GM19025 (cell line): ENCODE measurements around the gene RSAD2.
"Not testable (repeated sequence)": the region's sequence is repeated elsewhere in the genome, so short reads cannot be mapped to it uniquely, and the experiment has no call there.

ENCODE experiments used
- ATAC-seq: cut with Tn5 transposase; IDR thresholded peaks from one replicate; pipeline ENCODE4 v1.9.1; 2021; ENCODE audit warnings: mild to moderate bottlenecking, low read depth, moderate library complexity; ENCODE audit not compliant: unreplicated experiment

Gene RSAD2

DNA sequence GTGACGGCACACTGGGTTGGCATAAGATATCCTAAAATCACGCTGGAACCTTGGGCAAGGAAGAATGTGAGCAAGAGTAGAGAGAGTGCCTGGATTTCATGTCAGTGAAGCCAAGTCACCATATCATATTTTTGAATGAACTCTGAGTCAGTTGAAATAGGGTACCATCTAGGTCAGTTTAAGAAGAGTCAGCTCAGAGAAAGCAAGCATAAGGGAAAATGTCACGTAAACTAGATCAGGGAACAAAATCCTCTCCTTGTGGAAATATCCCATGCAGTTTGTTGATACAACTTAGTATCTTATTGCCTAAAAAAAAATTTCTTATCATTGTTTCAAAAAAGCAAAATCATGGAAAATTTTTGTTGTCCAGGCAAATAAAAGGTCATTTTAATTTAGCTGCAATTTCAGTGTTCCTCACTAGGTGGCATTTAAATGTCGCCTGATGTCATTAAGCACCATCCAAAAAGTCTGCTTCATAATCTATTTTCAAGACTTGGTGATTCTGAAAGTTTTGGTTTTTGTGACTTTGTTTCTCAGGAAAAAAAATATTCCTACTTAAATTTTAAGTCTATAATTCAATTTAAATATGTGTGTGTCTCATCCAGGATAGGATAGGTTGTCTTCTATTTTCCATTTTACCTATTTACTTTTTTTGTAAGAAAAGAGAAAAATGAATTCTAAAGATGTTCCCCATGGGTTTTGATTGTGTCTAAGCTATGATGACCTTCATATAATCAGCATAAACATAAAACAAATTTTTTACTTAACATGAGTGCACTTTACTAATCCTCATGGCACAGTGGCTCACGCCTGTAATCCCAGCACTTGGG, 19.6 kb downstream of the RSAD2 start:
- ATAC-seq, result no peak

GRCh38 chr2:6902581-6902980, 25.0 kb downstream of the RSAD2 start:
- not testable (repeated sequence) for ATAC-seq

GRCh38 chr2:6905668-6906067, 28.1 kb downstream of the RSAD2 start:
- no peak for ATAC-seq

- ATAC-seq, result no peak
Observed at GRCh38 chr2:6906165-6906741, 28.7 kb downstream of the RSAD2 start.

DNA sequence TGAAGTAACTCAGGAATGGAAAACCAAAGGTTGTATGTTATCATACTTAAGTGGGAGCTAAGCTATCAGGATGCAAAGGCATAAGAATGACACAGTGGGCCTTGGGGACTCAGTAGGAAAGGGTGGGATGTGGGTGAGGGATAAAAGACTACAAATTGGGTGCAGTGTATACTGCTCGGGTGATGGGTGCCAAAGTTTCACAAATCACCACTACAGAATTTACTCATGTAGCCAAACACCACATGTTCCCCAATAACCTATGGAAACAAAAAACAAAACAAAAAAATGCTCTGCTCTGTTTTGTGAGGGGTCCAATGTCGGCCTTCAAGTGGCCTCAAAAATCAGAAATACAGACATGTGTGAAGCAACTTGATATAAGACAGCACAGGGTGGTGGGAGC, 30.7 kb downstream of the RSAD2 start:
- no peak for ATAC-seq

DNA sequence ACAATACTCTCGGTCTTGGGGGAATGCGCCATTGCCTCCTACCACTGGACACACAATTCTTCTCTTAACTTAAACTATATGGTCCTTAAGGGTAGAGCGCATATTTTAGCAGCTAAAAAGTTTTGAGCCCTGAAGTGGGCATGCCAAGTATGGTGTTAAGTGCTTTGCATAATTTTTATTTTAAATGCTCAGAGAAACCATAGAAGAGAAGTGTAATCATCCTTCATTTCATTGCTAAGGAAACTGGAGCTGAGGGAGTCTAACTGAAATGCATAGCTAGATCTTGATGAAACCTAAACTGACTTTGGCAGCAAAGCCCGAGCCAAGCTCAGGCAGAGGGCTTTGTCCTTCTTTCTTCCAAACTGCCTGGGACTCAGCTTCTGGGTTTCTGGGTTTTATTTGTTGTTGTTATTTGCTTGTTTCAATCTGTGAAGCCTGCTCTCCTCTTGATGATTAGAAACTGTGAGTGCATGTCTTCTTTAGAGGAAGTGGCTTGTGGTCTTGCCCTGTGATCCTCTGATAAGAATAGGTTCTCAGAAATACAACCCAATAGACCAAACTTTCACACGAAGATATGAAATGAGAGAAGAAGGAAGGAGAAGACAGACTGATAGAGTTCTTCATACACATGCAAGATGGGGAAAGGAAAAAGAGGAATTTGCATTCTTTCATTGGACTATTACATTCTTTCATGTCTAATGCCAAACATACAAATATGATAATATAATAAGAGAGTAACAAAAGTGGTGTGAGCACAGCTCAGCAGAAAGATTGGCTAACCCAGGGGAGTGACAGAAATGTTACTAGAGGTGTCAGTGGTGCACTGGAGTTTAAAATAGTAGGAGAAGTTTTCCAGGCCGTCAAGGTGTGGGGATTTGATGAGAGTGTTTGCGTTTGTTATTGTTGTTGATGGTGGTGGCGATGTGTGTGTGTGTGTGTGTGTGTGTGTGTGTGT, 32.1 kb downstream of the RSAD2 start:
- peak; percentile 98 for ATAC-seq

- ATAC-seq, result no peak
Observed at GRCh38 chr2:6911721-6912120, 34.1 kb downstream of the RSAD2 start.

GRCh38 chr2:6913415-6914157, 36.0 kb downstream of the RSAD2 start:
- no peak for ATAC-seq

DNA sequence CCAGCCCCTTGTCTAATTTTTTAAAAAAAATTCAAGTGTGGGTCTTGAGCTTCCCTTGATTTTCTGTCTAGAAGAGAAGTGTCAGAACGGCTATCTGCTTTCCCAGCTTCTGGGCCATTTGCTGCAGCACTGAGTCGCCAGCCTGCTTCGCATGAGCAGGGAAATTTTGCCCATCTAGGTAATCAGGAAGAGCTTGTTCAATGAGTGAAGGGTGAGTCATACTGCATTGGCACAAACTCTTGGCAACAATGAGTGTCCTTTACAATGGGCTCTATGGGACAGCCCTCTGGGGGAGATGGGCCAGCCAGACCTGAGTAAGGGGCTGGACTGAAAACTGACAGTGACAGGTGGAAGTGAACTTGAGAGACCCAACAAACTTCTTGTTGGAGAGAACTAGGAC, 37.3 kb downstream of the RSAD2 start:
- no peak for ATAC-seq

GRCh38 chr2:6915399-6915798, 37.8 kb downstream of the RSAD2 start:
- no peak for ATAC-seq

DNA sequence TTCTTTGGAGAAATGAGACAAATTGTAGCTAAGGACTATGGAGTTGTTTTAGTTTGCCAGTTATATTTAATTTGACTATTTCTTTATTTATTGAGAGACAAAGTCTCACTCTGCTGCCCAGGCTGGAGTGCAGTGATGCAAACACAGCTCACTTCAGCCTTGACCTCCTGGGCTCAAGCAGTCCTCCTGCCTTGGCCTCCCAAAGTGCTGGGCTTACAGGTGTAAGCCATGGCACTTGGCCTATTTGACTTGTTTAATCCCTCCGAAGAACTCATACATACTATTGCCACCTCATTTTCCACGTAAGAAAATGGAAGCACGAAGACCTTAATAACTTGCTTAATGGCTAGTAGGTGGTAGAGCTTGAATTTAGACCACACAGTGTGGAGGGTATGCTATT, 38.6 kb downstream of the RSAD2 start:
- no peak for ATAC-seq

DNA sequence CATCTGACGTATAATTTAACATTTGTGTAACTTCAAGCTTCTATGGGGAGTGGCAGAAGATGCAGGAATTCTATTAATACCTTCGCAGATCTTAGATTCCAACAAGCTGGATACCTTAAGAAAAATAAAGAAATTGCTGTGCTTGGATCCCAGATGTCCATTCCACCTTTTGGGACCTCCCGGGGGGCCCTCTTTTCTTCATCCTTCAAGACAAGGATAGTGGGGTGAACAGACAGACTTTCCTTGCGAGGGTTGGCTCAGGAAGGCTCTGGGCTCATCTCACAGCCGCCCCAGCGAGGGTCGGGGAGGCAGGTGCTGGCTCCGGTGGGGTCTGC, 39.1 kb downstream of the RSAD2 start:
- ATAC-seq, result no peak

DNA sequence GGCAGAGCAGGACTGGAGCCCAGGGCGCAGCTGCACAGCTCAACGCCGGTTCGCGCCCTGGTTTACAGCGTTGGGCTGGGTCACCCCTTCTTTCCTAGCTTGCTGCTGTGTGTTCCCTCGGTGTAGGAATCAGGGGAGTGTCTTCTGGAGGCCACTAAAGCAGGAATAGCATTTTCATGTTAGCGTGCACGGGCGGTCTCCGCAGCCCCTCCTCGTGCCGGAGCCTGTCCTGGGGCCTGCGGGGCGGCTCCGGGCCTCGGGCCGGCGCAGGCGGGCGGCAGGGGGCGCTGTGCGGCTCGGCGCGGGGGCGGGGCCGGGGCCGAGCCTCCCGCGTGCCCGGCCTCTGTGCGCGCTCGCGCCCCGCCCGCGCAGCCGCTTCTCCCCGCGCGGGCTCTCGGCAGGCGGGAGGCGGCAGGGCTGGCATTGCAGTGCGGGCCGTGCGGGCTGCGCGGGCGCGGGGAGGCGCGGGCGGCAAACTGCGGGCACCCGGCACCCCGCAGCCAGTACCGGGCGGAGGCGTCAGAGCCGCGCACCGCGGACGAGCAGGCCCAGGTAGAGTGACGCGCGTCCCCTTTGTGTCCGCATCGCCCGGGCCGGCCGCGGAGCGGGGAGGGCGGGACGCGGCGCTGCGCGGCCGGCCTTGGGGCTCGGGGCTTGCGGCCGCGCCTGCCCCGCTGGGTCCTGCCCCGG, 39.6 kb downstream of the RSAD2 start, which contains the start of gene RNF144A:
RNF144A (plus strand) TSS at position 342 of the 690 bp plus-strand sequence. CDS start 79,515 bp downstream, outside the sequence.
- ATAC-seq, result peak; percentile 87

GRCh38 chr2:6917761-6918421, 40.3 kb downstream of the RSAD2 start:
- ATAC-seq, result peak; percentile 30

DNA sequence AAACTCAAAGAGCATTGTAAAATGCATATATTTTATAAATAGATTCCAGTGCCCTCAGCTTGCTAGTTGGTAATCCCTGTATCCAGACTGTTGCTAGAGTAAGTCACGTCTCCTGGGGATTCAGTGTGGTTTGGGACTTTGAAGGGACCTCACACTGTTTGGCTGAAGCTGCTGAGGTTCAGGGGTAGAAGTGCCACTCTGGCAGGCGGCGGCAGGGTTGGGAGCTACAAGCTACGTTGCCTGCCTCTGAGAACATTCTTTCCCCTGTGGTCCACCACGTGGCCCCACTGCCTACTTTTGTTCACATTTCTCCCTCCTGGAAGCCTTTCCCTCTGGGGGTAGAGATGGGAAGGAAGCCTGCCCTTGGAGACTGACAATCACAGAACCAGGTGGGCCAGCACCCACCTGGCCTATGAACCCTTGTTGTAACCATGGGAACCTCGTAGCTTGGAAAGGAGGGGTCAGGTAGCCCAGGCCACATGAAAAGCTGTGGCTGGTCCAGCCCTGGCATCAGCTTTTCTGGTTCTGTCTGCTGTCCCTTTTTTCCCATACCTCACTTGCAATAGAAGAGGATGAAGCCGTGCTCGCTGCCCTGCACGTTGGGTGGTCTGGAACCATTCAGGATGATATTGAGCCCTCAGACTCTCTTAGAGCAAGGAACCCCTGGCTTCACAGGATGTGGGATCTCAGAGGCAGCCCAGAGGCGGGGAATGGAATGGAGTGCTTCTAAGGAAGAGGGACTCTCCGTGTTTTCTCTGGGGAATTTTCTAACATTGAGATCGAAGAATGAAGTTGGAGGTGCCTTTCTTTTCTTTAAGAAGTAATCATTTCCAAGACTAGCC, 42.5 kb downstream of the RSAD2 start:
- no peak for ATAC-seq

- no peak for ATAC-seq
Observed at GRCh38 chr2:6920743-6921064, 43.1 kb downstream of the RSAD2 start.

GRCh38 chr2:6921321-6921922, 43.8 kb downstream of the RSAD2 start:
- ATAC-seq, result no peak

DNA sequence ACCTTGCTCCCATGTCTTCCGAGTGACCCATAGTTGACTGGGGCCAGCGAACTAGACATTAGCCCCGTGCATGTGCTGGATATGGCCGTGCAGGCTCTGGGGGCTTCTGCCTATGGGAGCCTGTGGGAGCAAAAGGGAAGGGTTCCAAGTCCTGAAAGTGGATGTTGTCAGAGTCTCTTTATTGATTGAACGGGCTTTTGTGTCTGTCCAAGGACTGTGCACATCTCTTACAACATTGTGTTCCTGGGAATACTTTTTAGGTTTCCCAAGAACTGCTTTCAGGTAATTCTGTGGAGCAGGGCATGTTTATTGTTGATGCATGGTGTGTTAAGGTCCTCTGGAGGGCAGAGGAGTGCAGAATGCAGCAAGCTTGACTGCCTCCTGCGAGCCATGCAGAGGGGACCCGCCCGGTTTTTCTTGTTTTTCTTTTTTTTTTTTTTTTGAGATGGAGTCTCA, 44.7 kb downstream of the RSAD2 start:
- ATAC-seq, result no peak
